Suprapubic skin (tissue), 4 donors: ENCODE measurements around the gene PEX6.

Experiments used
- EP300 ChIP-seq: sonication (generic); formaldehyde crosslinking; IDR thresholded peaks from one replicate; pipeline ENCODE4 v1.6.1; 2017; ENCODE audit warnings: antibody characterized with exemption
- POLR2A ChIP-seq, 2 donors: fragments of 450-650 bp; IDR thresholded peaks; one replicate each; pipeline ENCODE4 v1.6.1; 2017; ENCODE audit warnings: antibody characterized with exemption in 2 of 2, mild to moderate bottlenecking in 2 of 2, moderate library complexity in 2 of 2
- POLR2AphosphoS5 ChIP-seq, 3 donors: sonication (generic); formaldehyde crosslinking; IDR thresholded peaks; one replicate each; pipeline ENCODE4 v1.6.1; 2017; ENCODE audit warnings: antibody characterized with exemption in 3 of 3
- TF ChIP-seq, protein P1 (sequence below), 2 donors: fragments of 200-600 bp in 1 of 2; fragments of 450-650 bp in 1 of 2; sonication (generic) in 1 of 2; IDR thresholded peaks; one replicate each; pipeline ENCODE4 v1.5.1; 2016 to 2019; ENCODE audit warnings: antibody characterized with exemption in 2 of 2, mild to moderate bottlenecking in 1 of 2, moderate library complexity in 1 of 2

DNA sequence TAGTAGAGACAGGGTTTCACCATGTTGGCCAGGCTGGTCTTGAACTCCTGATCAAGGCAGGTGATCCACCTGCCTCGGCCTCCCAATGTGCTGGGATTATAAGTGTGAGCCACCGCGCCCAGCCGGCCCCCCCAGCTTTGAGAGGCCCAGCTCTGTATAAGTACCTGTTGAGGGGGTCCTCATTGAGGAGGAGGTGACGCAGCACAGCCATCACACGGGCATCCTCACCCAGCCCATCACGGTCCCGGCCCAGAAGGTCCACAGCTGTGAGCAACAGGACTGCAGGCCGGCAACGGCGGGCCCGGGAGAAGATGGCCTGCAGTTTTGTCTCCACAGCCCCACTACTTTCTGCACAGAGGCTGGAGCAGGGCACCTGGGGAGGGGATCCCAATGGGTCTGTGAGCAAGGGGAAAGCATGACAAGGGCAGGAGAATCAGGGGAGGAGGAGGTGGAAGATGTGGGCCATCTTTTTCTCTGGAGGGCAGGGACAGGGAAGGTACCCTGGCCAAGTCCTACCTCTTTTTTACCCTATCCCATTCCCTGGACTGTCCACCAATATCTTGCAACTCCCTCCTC is 10.8 kb downstream of the PEX6 start:
- TF ChIP-seq POLR2A (IDR thresholded peaks at IDR 0.05) (no peak), EP300 (no peak), POLR2AphosphoS5 (IDR thresholded peaks at IDR 0.05) (no peak)
- TF ChIP-seq, protein P1, sequence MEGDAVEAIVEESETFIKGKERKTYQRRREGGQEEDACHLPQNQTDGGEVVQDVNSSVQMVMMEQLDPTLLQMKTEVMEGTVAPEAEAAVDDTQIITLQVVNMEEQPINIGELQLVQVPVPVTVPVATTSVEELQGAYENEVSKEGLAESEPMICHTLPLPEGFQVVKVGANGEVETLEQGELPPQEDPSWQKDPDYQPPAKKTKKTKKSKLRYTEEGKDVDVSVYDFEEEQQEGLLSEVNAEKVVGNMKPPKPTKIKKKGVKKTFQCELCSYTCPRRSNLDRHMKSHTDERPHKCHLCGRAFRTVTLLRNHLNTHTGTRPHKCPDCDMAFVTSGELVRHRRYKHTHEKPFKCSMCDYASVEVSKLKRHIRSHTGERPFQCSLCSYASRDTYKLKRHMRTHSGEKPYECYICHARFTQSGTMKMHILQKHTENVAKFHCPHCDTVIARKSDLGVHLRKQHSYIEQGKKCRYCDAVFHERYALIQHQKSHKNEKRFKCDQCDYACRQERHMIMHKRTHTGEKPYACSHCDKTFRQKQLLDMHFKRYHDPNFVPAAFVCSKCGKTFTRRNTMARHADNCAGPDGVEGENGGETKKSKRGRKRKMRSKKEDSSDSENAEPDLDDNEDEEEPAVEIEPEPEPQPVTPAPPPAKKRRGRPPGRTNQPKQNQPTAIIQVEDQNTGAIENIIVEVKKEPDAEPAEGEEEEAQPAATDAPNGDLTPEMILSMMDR (IDR thresholded peaks at IDR 0.05) = no peak
